Suppressor macrophage (primary cell): Measurements from ENCODE around the gene ACTL6B.

Experiments
- DNase-seq, 4 experiments: peaks; one replicate each; pipeline ENCODE4 v3.0.0-alpha.2; 2020 to 2022

Gene ACTL6B

GRCh38 chr7:100626530-100627237 lies 29.6 kb downstream of the ACTL6B start:
- peak; percentile 67 to 86 (median 76) for DNase-seq

- no peak for DNase-seq
Observed at GRCh38 chr7:100626055-100626454, 30.2 kb downstream of the ACTL6B start.

GRCh38 chr7:100623951-100624824 lies 32.1 kb downstream of the ACTL6B start:
- DNase-seq, result no peak

GRCh38 chr7:100621554-100621953 lies 34.7 kb downstream of the ACTL6B start:
- no peak for DNase-seq

- DNase-seq, result no peak
Observed at GRCh38 chr7:100620804-100621203, 35.4 kb downstream of the ACTL6B start.

GRCh38 chr7:100620239-100620638 lies 36.0 kb downstream of the ACTL6B start:
- no peak for DNase-seq

- no peak for DNase-seq
Observed at GRCh38 chr7:100614308-100614861, 41.9 kb downstream of the ACTL6B start.

GRCh38 chr7:100613412-100614175 lies 42.7 kb downstream of the ACTL6B start:
- DNase-seq, result peak in 3 of 4 experiments; percentile 12 to 60 (median 56)

GRCh38 chr7:100612730-100613390 lies 43.4 kb downstream of the ACTL6B start:
- DNase-seq, result no peak

- peak; percentile 98 to 99 (median 99) for DNase-seq
Observed at GRCh38 chr7:100611983-100612729, 44.1 kb downstream of the ACTL6B start, which contains the start of gene MOSPD3. Gene MOSPD3, plus strand, starts transcription at chr7:100612540. Its CDS starts 252 bp downstream, at chr7:100612792.

- peak in 3 of 4 experiments; percentile 21 to 57 (median 52) for DNase-seq
Observed at GRCh38 chr7:100609958-100610357, 46.3 kb downstream of the ACTL6B start.

- no peak for DNase-seq
Observed at GRCh38 chr7:100607111-100607510, 49.1 kb downstream of the ACTL6B start.

GRCh38 chr7:100606313-100606712 lies 49.9 kb downstream of the ACTL6B start:
- no peak for DNase-seq

GRCh38 chr7:100604976-100605911 lies 51.0 kb downstream of the ACTL6B start:
- DNase-seq, result peak; percentile 57 to 84 (median 72)

GRCh38 chr7:100604028-100604975 lies 51.9 kb downstream of the ACTL6B start:
- peak; percentile 79 to 93 (median 86) for DNase-seq

- DNase-seq, result no peak
Observed at GRCh38 chr7:100603726-100604027, 52.6 kb downstream of the ACTL6B start.

- DNase-seq, result no peak
Observed at GRCh38 chr7:100602889-100603725, 53.1 kb downstream of the ACTL6B start.

- DNase-seq, result no peak
Observed at GRCh38 chr7:100600730-100601038, 55.6 kb downstream of the ACTL6B start.
